ENCODE measurements around the gene MAST4. TPM values are rescaled to one million over a fixed set of nuclear protein-coding genes. Genes with fewer than 3 reads are reported as not detected.

MAST4 gene
- total RNA-seq, 1 donor from 2014 or later, result 55.2 TPM

DNA sequence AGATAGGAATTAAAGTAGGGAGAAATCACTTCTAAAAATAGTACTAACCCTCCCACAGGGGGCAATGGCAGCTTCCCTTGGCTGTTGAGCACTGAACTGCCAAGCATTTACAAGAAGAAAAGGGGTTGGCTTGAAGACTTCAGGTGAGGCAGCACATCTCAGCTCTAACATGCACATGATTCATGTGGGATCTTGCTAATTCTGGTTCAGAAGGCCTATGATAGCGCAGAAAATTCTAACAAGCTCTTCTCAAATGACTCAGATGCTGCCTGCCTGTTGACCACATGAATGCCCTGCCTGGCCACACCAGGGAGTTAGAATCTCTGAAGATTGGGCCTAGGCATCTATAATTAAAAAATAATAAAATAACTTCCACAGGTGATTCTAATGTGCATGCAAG lies 577.8 kb downstream of the MAST4 start:
- peaks cover 0 to 6% of the 10 kb centered on the region in 2 donors for H3K36me3 ChIP-seq
- no peak for DNase-seq (ENCODE audit: low spot score in 2 of 2)
- H3K4me1 ChIP-seq, result no peaks in the 10 kb centered on the region
- H3K27me3 ChIP-seq, result no peaks in the 10 kb centered on the region
- intact Hi-C loops (cut with DNase I), result no loop called here
- H3K9me3 ChIP-seq, result peaks cover 0 to 3% of the 10 kb centered on the region in 2 donors
- TF ChIP-seq, protein P1, sequence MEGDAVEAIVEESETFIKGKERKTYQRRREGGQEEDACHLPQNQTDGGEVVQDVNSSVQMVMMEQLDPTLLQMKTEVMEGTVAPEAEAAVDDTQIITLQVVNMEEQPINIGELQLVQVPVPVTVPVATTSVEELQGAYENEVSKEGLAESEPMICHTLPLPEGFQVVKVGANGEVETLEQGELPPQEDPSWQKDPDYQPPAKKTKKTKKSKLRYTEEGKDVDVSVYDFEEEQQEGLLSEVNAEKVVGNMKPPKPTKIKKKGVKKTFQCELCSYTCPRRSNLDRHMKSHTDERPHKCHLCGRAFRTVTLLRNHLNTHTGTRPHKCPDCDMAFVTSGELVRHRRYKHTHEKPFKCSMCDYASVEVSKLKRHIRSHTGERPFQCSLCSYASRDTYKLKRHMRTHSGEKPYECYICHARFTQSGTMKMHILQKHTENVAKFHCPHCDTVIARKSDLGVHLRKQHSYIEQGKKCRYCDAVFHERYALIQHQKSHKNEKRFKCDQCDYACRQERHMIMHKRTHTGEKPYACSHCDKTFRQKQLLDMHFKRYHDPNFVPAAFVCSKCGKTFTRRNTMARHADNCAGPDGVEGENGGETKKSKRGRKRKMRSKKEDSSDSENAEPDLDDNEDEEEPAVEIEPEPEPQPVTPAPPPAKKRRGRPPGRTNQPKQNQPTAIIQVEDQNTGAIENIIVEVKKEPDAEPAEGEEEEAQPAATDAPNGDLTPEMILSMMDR (IDR thresholded peaks at IDR 0.05), result no peak
- no peak overlapping the region for H3K27ac ChIP-seq
- no peak overlapping the region for H3K4me3 ChIP-seq

DNA sequence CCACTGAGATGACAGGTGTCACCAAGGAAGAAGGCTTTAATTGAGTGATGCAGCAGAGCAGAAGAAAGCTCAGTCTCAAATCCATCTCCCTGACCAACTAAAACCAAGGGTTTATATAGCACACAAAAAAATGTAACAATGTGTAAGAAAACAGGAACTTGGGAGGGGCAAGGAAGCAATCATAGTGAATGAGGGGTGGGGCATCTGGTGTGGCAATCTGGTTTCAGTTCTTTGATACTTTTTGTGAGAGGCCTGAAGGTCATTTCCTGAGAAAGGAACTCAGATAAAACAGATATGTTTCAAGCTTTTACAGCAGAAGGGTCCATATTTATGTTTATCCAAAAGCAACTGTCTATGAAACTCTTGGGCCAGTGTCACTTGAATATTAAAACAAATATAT lies 580.7 kb downstream of the MAST4 start:
- no peaks in the 10 kb centered on the region for H3K27me3 ChIP-seq
- intact Hi-C loops (cut with DNase I), result no loop called here
- no peak overlapping the region for H3K4me3 ChIP-seq
- TF ChIP-seq, protein P1 (IDR thresholded peaks at IDR 0.05), result no peak
- H3K27ac ChIP-seq, result no peak overlapping the region
- H3K9me3 ChIP-seq, result peaks cover 0 to 3% of the 10 kb centered on the region in 2 donors
- no peaks in the 10 kb centered on the region for H3K36me3 ChIP-seq
- peaks cover 3 to 5% of the 10 kb centered on the region in 2 donors for H3K4me1 ChIP-seq
- no peak for DNase-seq (ENCODE audit: low spot score in 2 of 2)

DNA sequence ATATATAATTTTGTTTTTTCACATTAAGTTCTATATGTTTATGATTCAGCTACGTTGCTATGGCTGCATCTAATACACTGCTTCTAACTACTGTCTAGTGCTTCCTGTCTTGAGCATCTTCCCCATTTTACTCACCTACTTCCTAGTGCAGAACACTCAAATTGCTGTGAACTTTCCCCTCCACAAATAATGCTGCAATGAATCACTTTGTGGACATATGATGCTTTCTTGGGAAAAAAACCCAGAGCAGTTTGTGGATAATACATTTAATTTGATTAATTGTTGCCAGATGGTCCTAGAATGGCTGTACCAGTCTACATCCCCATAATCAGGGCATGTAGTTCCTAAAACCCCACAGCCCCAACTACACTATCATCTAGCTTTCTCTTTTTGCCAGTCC lies 581.9 kb downstream of the MAST4 start:
- Histone ChIP-seq H3K27me3 (no peaks in the 10 kb centered on the region), H3K4me1 (peaks cover 12% of the 10 kb centered on the region in 2 donors), H3K36me3 (no peaks in the 10 kb centered on the region), H3K9me3 (peaks cover 0 to 3% of the 10 kb centered on the region in 2 donors), H3K27ac (no peak overlapping the region), H3K4me3 (no peak overlapping the region)
- no peak for DNase-seq (ENCODE audit: low spot score in 2 of 2)
- intact Hi-C loops (cut with DNase I), result no loop called here
- TF ChIP-seq, protein P1 (IDR thresholded peaks at IDR 0.05), result no peak

DNA sequence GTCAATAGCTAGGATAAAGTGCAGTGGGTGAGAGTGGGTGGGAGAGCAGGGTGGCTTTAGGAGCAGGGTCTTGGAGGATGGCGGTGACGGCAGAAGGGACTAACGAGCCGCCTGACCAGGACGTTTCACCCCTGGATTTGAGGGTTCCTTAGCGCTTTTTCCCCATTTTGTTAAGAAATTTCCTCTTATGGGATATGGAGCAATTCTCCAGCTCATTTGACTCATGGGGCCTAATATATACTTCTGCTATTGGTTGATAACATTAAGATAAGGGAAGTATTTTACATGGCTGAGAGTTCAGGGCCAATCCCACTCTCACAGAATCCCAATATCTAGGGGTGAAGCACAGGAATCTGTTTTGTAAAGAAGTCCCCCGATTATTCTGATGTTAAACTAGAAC lies 582.8 kb downstream of the MAST4 start:
- Histone ChIP-seq H3K36me3 (no peaks in the 10 kb centered on the region), H3K4me1 (peaks cover 12 to 14% of the 10 kb centered on the region in 2 donors), H3K27me3 (no peaks in the 10 kb centered on the region), H3K4me3 (no peak overlapping the region), H3K27ac (no peak overlapping the region), H3K9me3 (peaks cover 0 to 3% of the 10 kb centered on the region in 2 donors)
- TF ChIP-seq, protein P1 (IDR thresholded peaks at IDR 0.05), result no peak
- intact Hi-C loops (cut with DNase I), result no loop called here
- DNase-seq (ENCODE audit: low spot score in 2 of 2), result no peak

DNA sequence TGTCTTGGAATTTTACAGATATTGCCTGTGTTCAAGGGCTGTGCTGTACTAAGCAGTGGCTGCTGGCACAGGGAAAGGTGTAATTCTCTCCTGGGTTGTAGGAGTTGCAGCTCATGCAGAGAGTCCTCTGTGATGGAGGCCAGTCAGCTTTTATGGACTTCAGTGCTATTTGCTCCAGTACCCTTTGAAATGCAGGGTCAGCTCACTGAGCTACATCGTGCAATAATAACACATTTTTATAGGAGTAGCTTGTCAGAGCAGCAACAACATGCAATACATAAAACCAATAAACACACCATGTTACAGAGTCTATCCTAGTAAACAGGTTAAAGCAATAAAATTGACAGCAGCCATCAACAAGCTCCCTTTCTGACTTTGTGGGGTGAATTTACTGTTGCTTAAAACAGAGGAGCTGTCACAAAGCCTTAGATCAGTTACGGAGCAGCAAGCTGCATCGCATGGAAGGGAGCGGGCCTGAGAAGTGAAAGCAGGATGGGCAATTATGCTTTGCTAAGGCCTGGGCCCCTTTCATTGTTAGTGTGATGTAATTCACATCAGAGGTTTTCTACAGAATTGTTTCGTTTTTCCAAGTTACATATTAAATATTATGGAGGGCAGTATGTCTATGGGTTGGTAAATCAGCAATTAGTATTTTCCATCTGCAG lies 583.6 kb downstream of the MAST4 start:
- intact Hi-C loops (cut with DNase I), result no loop called here
- Histone ChIP-seq H3K4me3 (no peak overlapping the region), H3K27ac (no peak overlapping the region), H3K9me3 (peaks cover 0 to 3% of the 10 kb centered on the region in 2 donors), H3K4me1 (peaks cover 12 to 14% of the 10 kb centered on the region in 2 donors), H3K27me3 (no peaks in the 10 kb centered on the region), H3K36me3 (no peaks in the 10 kb centered on the region)
- no peak for DNase-seq (ENCODE audit: low spot score in 2 of 2)
- TF ChIP-seq, protein P1 (IDR thresholded peaks at IDR 0.05), result no peak
